Stomach smooth muscle (tissue), 2 donors: ENCODE results near the gene SEMA5B.
A peak's percentile ranks its signal among the peaks of the same experiment; 100 is the strongest.

Experiments
- H3K27ac ChIP-seq: one replicate; pipeline ENCODE4 v1.7.0; 2013; ENCODE audit warnings: mild to moderate bottlenecking, low read length, inconsistent platforms
- H3K27me3 ChIP-seq, 2 donors: one replicate each; pipeline ENCODE4 v1.7.0; 2013; ENCODE audit warnings: low read length in 2 of 2; ENCODE audit not compliant: insufficient read depth in 2 of 2, control insufficient read depth in 1 of 2
- H3K36me3 ChIP-seq, 2 donors: one replicate each; pipeline ENCODE4 v1.7.0; 2013; ENCODE audit warnings: low read length in 2 of 2; ENCODE audit not compliant: control insufficient read depth in 2 of 2, insufficient read depth in 2 of 2
- H3K4me1 ChIP-seq: one replicate; pipeline ENCODE4 v1.7.0; 2013; ENCODE audit warnings: low read length; ENCODE audit not compliant: control insufficient read depth, insufficient read depth
- H3K4me3 ChIP-seq, 2 donors: one replicate each; pipeline ENCODE4 v1.7.0; 2013; ENCODE audit warnings: low read length in 2 of 2
- H3K9ac ChIP-seq, 2 donors: one replicate each; pipeline ENCODE4 v1.7.0; 2013; ENCODE audit warnings: low read length in 2 of 2, mild to moderate bottlenecking in 1 of 2
- H3K9me3 ChIP-seq, 2 donors: one replicate each; pipeline ENCODE4 v1.7.0; 2013; ENCODE audit warnings: low read length in 2 of 2; ENCODE audit not compliant: control insufficient read depth in 2 of 2
- donor health status: healthy.
- donor health status: Pancreatic carcinoma.

The SEMA5B gene

DNA sequence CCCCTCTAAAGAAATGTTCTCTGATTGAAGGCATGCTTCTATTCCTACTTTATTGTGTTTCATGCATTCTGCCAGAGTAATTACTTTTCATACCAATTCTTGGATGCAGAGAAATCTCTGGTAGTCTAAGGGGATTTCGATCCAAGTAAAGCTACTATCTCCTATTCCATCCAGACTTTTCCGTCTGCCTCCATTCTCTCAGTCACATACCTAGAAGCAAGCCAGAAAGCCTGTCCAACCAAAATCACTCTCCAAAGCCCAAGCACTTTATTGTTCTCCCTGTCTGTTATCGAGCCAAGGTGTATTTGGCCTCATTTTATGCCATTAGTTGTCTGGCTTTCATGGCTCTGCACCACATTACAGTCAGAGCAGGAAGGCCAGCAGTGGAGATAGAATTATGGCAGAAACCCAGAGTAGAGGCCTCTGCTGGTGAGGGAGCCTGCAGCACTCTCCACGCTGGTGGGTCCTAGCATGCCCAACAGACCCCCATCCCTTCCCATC, 136.8 kb downstream of the SEMA5B start:
- no peaks in the 10 kb centered on the region for H3K36me3 ChIP-seq
- peaks cover 25% of the 10 kb centered on the region for H3K4me1 ChIP-seq
- H3K9ac ChIP-seq: no peak overlapping the region
- no peak overlapping the region for H3K27ac ChIP-seq
- no peaks in the 10 kb centered on the region for H3K27me3 ChIP-seq
- no peaks in the 10 kb centered on the region for H3K9me3 ChIP-seq
- no peak overlapping the region for H3K4me3 ChIP-seq

- Histone ChIP-seq H3K9ac (no peak overlapping the region), H3K36me3 (no peaks in the 10 kb centered on the region), H3K4me1 (peaks cover 25% of the 10 kb centered on the region), H3K9me3 (no peaks in the 10 kb centered on the region), H3K27me3 (no peaks in the 10 kb centered on the region), H3K4me3 (no peak overlapping the region), H3K27ac (peak overlapping the region; percentile 62)
These were observed 137.4 kb downstream of the SEMA5B start for GRCh38 chr3:122890077-122890719.

GRCh38 chr3:122886946-122887345, 140.6 kb downstream of the SEMA5B start:
- H3K9ac ChIP-seq: no peak overlapping the region
- H3K27me3 ChIP-seq: no peaks in the 10 kb centered on the region
- H3K27ac ChIP-seq: no peak overlapping the region

GRCh38 chr3:122886251-122886650, 141.3 kb downstream of the SEMA5B start:
- H3K36me3 ChIP-seq: no peaks in the 10 kb centered on the region
- H3K27me3 ChIP-seq: no peaks in the 10 kb centered on the region
- no peak overlapping the region for H3K9ac ChIP-seq
- H3K4me3 ChIP-seq: no peak overlapping the region
- no peaks in the 10 kb centered on the region for H3K9me3 ChIP-seq
- H3K27ac ChIP-seq: no peak overlapping the region
- peaks cover 18% of the 10 kb centered on the region for H3K4me1 ChIP-seq

More at GRCh38 chr3:122886946-122887345, 140.6 kb downstream of the SEMA5B start:
- Histone ChIP-seq H3K36me3 (no peaks in the 10 kb centered on the region), H3K4me1 (peaks cover 18% of the 10 kb centered on the region), H3K4me3 (no peak overlapping the region), H3K9me3 (no peaks in the 10 kb centered on the region)

DNA sequence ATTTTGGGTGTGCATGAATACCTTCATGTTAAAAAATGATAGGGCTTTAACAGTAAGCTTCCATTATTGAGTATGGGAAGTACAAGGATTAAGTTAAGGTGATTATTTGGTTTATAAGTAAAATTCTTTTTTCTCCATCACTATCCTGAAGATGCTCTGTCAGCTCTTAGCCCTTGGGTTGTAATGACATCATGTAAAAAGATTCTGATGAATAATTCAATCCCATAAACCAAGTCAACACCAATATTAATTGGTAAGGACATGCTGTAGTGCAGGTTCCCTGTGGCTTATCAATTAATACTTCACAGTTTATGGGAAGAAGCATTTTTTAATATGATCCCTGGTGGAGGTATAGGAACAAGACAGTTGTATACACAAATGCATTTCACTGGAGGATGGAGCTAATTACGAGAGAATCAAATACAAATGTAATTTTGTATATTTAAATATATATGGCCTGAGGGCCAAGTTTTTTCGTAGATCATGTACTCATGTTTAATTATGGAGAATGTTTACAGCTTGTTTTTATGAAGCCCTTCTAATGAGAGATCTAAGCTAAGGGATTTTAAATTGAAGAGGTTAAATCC, 145.1 kb downstream of the SEMA5B start:
- H3K36me3 ChIP-seq: no peaks in the 10 kb centered on the region

DNA sequence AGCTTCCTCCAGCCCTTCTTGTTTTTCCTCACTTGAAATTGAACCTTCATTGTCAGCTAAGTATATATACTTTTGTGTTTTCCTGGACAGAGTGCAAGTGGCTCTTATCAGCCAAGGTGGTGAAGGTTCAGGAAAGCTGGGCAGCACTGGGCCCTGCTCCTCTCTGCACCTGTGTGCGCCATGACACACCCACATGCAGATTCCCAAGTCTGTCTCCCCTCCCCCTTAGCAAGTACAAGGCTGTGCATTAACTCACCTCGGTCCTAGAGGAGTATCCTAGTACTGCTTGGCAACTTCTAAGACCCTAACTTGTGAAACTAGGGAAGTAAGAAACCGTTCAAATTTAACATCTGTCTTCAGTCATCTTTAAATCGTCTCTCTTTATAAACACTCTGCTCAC, 146.9 kb downstream of the SEMA5B start:
- Histone ChIP-seq H3K4me1 (no peaks in the 10 kb centered on the region), H3K27ac (no peak overlapping the region), H3K36me3 (no peaks in the 10 kb centered on the region), H3K27me3 (no peaks in the 10 kb centered on the region), H3K9me3 (no peaks in the 10 kb centered on the region), H3K9ac (no peak overlapping the region), H3K4me3 (no peak overlapping the region)

More for the DNA sequence above, 145.1 kb downstream of the SEMA5B start:
- H3K27ac ChIP-seq: no peak overlapping the region
- H3K9me3 ChIP-seq: no peaks in the 10 kb centered on the region
- H3K27me3 ChIP-seq: no peaks in the 10 kb centered on the region
- no peaks in the 10 kb centered on the region for H3K4me1 ChIP-seq
- H3K4me3 ChIP-seq: no peak overlapping the region
- no peak overlapping the region for H3K9ac ChIP-seq

- Histone ChIP-seq H3K9me3 (no peaks in the 10 kb centered on the region), H3K27ac (no peak overlapping the region), H3K36me3 (no peaks in the 10 kb centered on the region), H3K27me3 (no peaks in the 10 kb centered on the region), H3K4me1 (no peaks in the 10 kb centered on the region), H3K9ac (no peak overlapping the region), H3K4me3 (no peak overlapping the region)
These were observed 147.4 kb downstream of the SEMA5B start for GRCh38 chr3:122880173-122880572.

GRCh38 chr3:122875547-122876127, 151.9 kb downstream of the SEMA5B start:
- no peak overlapping the region for H3K27ac ChIP-seq
- H3K9ac ChIP-seq: no peak overlapping the region
- H3K9me3 ChIP-seq: no peaks in the 10 kb centered on the region
- no peaks in the 10 kb centered on the region for H3K4me1 ChIP-seq
- H3K36me3 ChIP-seq: peaks cover 2 to 7% of the 10 kb centered on the region in 2 donors
- no peak overlapping the region for H3K4me3 ChIP-seq
- no peaks in the 10 kb centered on the region for H3K27me3 ChIP-seq

GRCh38 chr3:122873741-122874515, 153.6 kb downstream of the SEMA5B start:
- Histone ChIP-seq H3K4me3 (no peak overlapping the region), H3K9ac (no peak overlapping the region), H3K4me1 (no peaks in the 10 kb centered on the region), H3K36me3 (peaks cover 2 to 7% of the 10 kb centered on the region in 2 donors), H3K27me3 (no peaks in the 10 kb centered on the region), H3K27ac (no peak overlapping the region), H3K9me3 (no peaks in the 10 kb centered on the region)

GRCh38 chr3:122868322-122868721, 159.2 kb downstream of the SEMA5B start:
- H3K36me3 ChIP-seq: peaks cover 3 to 6% of the 10 kb centered on the region in 2 donors
- no peak overlapping the region for H3K4me3 ChIP-seq
- H3K9me3 ChIP-seq: no peaks in the 10 kb centered on the region
- H3K9ac ChIP-seq: no peak overlapping the region
- no peak overlapping the region for H3K27ac ChIP-seq
- no peaks in the 10 kb centered on the region for H3K4me1 ChIP-seq
- no peaks in the 10 kb centered on the region for H3K27me3 ChIP-seq
